ENCODE results near the gene LRRC45. TPM values are rescaled to one million over a fixed set of nuclear protein-coding genes. Genes with fewer than 3 reads are reported as not detected.

Gene LRRC45
- polyA plus RNA-seq, 1 donor (not counting 4 experiments of a cell fraction or from before 2014, with no cell fraction given), result 2.5 TPM

DNA sequence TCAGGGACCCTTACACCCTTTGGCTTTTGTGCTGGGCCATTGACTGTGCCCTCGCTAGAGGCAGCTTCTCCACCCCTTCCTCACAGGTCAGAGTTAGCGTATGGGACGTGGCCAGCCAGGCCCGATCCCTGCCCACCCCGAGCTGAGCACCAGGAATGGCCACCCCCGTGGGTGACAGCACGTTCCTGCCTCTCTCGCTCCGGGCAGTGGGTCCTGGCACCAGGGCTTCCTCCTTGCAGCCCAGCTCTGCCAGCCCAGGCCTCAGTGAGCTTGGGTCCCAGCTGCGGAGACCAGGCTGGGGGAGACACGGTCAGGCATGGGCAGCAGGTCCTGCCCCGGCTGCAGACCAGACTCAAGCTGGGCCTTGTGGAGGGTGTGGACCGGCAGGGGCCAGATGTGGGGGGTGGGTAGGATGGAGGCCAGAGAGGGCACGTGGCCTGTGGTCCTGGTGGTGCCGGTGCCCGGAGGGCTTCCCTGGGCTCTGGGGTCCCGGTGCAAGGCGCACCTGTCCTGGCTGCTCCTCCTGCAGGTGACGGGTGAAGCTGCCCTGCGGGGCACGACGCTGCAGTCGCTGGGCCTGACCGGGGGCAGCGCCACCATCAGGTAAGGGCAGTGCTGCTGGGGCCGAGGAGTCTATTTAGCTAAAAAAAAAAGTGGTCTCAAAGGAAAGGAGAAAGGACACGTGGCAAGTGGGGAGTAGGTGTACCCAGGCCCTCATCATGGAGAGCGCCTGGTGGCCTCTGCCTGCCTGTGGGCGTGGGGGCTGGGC lies 27.5 kb upstream of the LRRC45 start:
- H3K27me3 ChIP-seq (ENCODE audit: control insufficient read depth, extremely low read depth, insufficient read depth, low read length), result no peaks in the 10 kb centered on the region
- no peak for FAIRE-seq
- no peak for TF ChIP-seq EZH2 (IDR thresholded peaks at IDR 0.05; ENCODE audit: low read length)
- H3K4me3 ChIP-seq (ENCODE audit: control insufficient read depth in 2 of 3, extremely low read depth in 1 of 3, insufficient read depth in 2 of 3, low read depth in 1 of 3, low read length in 3 of 3), result no peak overlapping the region
- no peaks in the 10 kb centered on the region for H4K20me1 ChIP-seq (ENCODE audit: control insufficient read depth, extremely low read depth, insufficient read depth, low read length)
- no peak overlapping the region for H2AFZ ChIP-seq (ENCODE audit: control insufficient read depth, low read length)
- no peak for DNase-seq (ENCODE audit: low read depth, low spot score)
- H3K4me2 ChIP-seq (ENCODE audit: control insufficient read depth, extremely low read depth, insufficient read depth, low read depth, low read length), result no peak overlapping the region
- H3K9me3 ChIP-seq (ENCODE audit: control insufficient read depth, low read depth, low read length), result no peaks in the 10 kb centered on the region
- peaks cover 14% of the 10 kb centered on the region for H3K4me1 ChIP-seq (ENCODE audit: control insufficient read depth, extremely low read depth, insufficient read depth, low read length)
- no peak overlapping the region for H3K9ac ChIP-seq (ENCODE audit: control insufficient read depth, extremely low read depth, insufficient read depth, low read length)
- no peak overlapping the region for H3K27ac ChIP-seq (ENCODE audit: control insufficient read depth, insufficient read depth, low read length)
- H3K36me3 ChIP-seq (ENCODE audit: control insufficient read depth in 2 of 2, extremely low read depth in 1 of 2, insufficient read depth in 2 of 2, low read length in 2 of 2), result no peaks in the 10 kb centered on the region
- no peaks in the 10 kb centered on the region for H3K79me2 ChIP-seq (ENCODE audit: control insufficient read depth, insufficient read depth, low read length)
- dilution Hi-C loops (cut with MboI; ENCODE audit: extremely low pct_ligation_motif_present, low sequenced_read_pairs), result no loop called here
- no peaks in the 10 kb centered on the region for H3K9me1 ChIP-seq (ENCODE audit: control insufficient read depth, extremely low read depth, insufficient read depth, low read length)

DNA sequence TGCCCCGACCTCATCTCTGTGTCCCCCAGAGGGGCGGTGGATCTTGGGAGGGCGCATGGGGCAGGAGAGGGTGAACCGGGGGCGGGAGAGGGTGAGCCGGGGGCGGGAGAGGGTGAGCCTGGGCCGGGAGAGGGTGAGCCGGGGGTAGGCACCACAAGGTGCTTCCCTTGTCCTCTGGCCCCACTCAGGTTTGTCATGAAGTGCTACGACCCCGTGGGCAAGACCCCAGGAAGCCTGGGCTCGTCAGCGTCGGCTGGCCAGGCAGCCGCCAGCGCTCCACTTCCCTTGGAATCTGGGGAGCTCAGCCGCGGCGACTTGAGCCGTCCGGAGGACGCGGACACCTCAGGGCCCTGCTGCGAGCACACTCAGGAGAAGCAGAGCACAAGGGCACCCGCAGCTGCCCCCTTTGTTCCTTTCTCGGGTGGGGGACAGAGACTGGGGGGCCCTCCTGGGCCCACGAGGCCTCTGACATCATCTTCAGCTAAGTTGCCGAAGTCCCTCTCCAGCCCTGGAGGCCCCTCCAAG lies 26.8 kb upstream of the LRRC45 start:
- FAIRE-seq (no peak), DNase-seq (ENCODE audit: low read depth, low spot score) (no peak)
- H3K4me3 ChIP-seq (ENCODE audit: control insufficient read depth in 2 of 3, extremely low read depth in 1 of 3, insufficient read depth in 2 of 3, low read depth in 1 of 3, low read length in 3 of 3), result no peak overlapping the region
- no peaks in the 10 kb centered on the region for H3K27me3 ChIP-seq (ENCODE audit: control insufficient read depth, extremely low read depth, insufficient read depth, low read length)
- no peak overlapping the region for H2AFZ ChIP-seq (ENCODE audit: control insufficient read depth, low read length)
- TF ChIP-seq, protein P1, sequence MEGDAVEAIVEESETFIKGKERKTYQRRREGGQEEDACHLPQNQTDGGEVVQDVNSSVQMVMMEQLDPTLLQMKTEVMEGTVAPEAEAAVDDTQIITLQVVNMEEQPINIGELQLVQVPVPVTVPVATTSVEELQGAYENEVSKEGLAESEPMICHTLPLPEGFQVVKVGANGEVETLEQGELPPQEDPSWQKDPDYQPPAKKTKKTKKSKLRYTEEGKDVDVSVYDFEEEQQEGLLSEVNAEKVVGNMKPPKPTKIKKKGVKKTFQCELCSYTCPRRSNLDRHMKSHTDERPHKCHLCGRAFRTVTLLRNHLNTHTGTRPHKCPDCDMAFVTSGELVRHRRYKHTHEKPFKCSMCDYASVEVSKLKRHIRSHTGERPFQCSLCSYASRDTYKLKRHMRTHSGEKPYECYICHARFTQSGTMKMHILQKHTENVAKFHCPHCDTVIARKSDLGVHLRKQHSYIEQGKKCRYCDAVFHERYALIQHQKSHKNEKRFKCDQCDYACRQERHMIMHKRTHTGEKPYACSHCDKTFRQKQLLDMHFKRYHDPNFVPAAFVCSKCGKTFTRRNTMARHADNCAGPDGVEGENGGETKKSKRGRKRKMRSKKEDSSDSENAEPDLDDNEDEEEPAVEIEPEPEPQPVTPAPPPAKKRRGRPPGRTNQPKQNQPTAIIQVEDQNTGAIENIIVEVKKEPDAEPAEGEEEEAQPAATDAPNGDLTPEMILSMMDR (optimal IDR thresholded peaks at IDR 0.05 in 1 of 3, IDR thresholded peaks at IDR 0.05 in 1 of 3, conservative IDR thresholded peaks at IDR 0.05 in 1 of 3; ENCODE audit: extremely low read depth in 1 of 3, insufficient read depth in 2 of 3, low read length in 3 of 3), result no peak
- TF ChIP-seq EZH2 (IDR thresholded peaks at IDR 0.05; ENCODE audit: low read length), result no peak
- H3K9me3 ChIP-seq (ENCODE audit: control insufficient read depth, low read depth, low read length), result no peaks in the 10 kb centered on the region
- dilution Hi-C loops (cut with MboI; ENCODE audit: extremely low pct_ligation_motif_present, low sequenced_read_pairs), result no loop called here
- H3K4me2 ChIP-seq (ENCODE audit: control insufficient read depth, extremely low read depth, insufficient read depth, low read depth, low read length), result no peak overlapping the region
- no peaks in the 10 kb centered on the region for H3K36me3 ChIP-seq (ENCODE audit: control insufficient read depth in 2 of 2, extremely low read depth in 1 of 2, insufficient read depth in 2 of 2, low read length in 2 of 2)
- no peaks in the 10 kb centered on the region for H4K20me1 ChIP-seq (ENCODE audit: control insufficient read depth, extremely low read depth, insufficient read depth, low read length)
- H3K4me1 ChIP-seq (ENCODE audit: control insufficient read depth, extremely low read depth, insufficient read depth, low read length), result peaks cover 14% of the 10 kb centered on the region
- H3K27ac ChIP-seq (ENCODE audit: control insufficient read depth, insufficient read depth, low read length), result no peak overlapping the region
- H3K79me2 ChIP-seq (ENCODE audit: control insufficient read depth, insufficient read depth, low read length), result no peaks in the 10 kb centered on the region
- H3K9ac ChIP-seq (ENCODE audit: control insufficient read depth, extremely low read depth, insufficient read depth, low read length), result no peak overlapping the region
- H3K9me1 ChIP-seq (ENCODE audit: control insufficient read depth, extremely low read depth, insufficient read depth, low read length), result no peaks in the 10 kb centered on the region
